A673 (cell line): ENCODE measurements around the gene HIBADH.

ENCODE experiments used
- CTCF ChIP-seq: fragments of 300-800, 200-600 bp; sonication (generic); conservative IDR thresholded peaks from 2 replicates; pipeline ENCODE4 v1.5.1; 2017; ENCODE audit warnings: low read depth, mild to moderate bottlenecking, antibody characterized with exemption, low read length, moderate library complexity, mixed read lengths
- EZH2 ChIP-seq: fragments of 200-600 bp; sonication (generic); IDR thresholded peaks from 2 replicates; pipeline ENCODE4 v1.6.1; 2017; ENCODE audit warnings: borderline replicate concordance, low read depth, mild to moderate bottlenecking, mixed read lengths, antibody characterized with exemption, low read length; ENCODE audit not compliant: poor library complexity, severe bottlenecking

DNA sequence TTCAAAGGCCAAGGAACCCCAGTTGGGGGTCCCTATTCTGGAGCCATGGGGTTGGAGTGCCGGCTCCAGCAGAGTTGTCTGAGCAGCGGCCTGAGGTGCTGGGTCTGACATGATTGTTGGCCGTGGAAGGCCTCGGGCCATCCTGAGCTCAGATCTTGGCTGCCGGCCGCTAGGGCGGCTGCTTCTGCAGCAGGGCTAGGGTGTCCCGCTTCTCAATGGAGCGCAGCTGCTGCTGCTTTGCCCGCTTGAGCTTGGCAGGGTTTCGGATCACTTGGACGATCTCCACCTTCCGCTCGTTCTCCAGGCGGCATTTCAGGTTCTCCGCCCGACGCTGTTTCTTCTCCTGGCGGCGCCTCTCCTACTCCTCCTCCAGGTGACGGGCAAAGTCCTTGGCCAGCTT is 171.1 kb downstream of the HIBADH start:
- TF ChIP-seq EZH2 = no peak
- no peak for TF ChIP-seq CTCF
